GM12872 (cell line): ENCODE measurements around the gene IGFBP3.

Experiments
- CTCF ChIP-seq: IDR thresholded peaks from 3 replicates; pipeline ENCODE4 v1.5.1; 2011; ENCODE audit warnings: low read depth, mild to moderate bottlenecking, low read length, moderate library complexity; ENCODE audit not compliant: insufficient read depth

Gene IGFBP3

GRCh38 chr7:45914911-45915310 lies 6.2 kb downstream of the IGFBP3 start:
- no peak for TF ChIP-seq CTCF

GRCh38 chr7:45912972-45913371 lies 8.1 kb downstream of the IGFBP3 start:
- TF ChIP-seq CTCF, result no peak

- no peak for TF ChIP-seq CTCF
Observed at GRCh38 chr7:45911311-45911710, 9.8 kb downstream of the IGFBP3 start.

GRCh38 chr7:45910855-45911254 lies 10.2 kb downstream of the IGFBP3 start:
- TF ChIP-seq CTCF, result no peak

GRCh38 chr7:45909561-45909960 lies 11.5 kb downstream of the IGFBP3 start:
- TF ChIP-seq CTCF, result no peak

- no peak for TF ChIP-seq CTCF
Observed at GRCh38 chr7:45902820-45903219, 18.3 kb downstream of the IGFBP3 start.

GRCh38 chr7:45901566-45901965 lies 19.5 kb downstream of the IGFBP3 start:
- no peak for TF ChIP-seq CTCF

- no peak for TF ChIP-seq CTCF
Observed at GRCh38 chr7:45898222-45898621, 22.9 kb downstream of the IGFBP3 start.
